K562 (cell line): Measurements from ENCODE around the gene SCN8A. TPM values are rescaled to one million over a fixed set of nuclear protein-coding genes. Genes with fewer than 3 reads are reported as not detected.

Experiments
- ATAC-seq: fragments of 200-7000 bp; cut with Tn5 transposase; 3 replicates; pipeline ENCODE4 v1.9.1; 2020; ENCODE audit warnings: moderate library complexity
- BruUV-seq: library from RNA; stranded (reverse); fragments of 400-500 nt; replicated peaks from 2 replicates; lab custom pipeline; 2021; lab: Mats Ljungman, UMichigan
- CTCF ChIA-PET: fragments of 300-600 bp; formaldehyde crosslinking; extraction: SDS; loops from one replicate; lab custom pipeline; 2021; ENCODE audit warnings: low intra/inter-chr PET ratio; lab: Yijun Ruan, JAX
- POLR2A ChIA-PET: fragments of 300-600, 350-650 bp; sonication (Branson Sonifier 250); formaldehyde crosslinking; extraction: SDS; loops from one replicate; lab custom pipeline; 2021; ENCODE audit warnings: antibody characterized with exemption, inconsistent platforms; lab: Yijun Ruan, JAX
- DNase-seq, 4 experiments: peaks; one replicate each; pipeline versions ENCODE4 v3.0.0 to v3.0.0-alpha.2; 2011 to 2018; ENCODE audit warnings: low spot score in 3 of 4, mixed read lengths in 3 of 4; ENCODE audit errors: extremely low read depth in 1 of 4
- FAIRE-seq: peaks from 2 replicates; lab custom pipeline; 2011; peaks lifted over from hg19 to GRCh38; lab: Jason Lieb, UNC
- H2AFZ ChIP-seq: 2 replicates; pipeline ENCODE4 v1.6.0; 2011; ENCODE audit warnings: low read depth, low read length, control low read depth, inconsistent platforms
- H3K27ac ChIP-seq: fragments of 200-600 bp; 3 replicates; pipeline ENCODE4 v1.8.0; 2011; ENCODE audit warnings: low read depth, mild to moderate bottlenecking, control low read depth, inconsistent platforms, low read length, moderate library complexity, mixed read lengths; ENCODE audit errors: extremely low read depth
- H3K27me3 ChIP-seq, 2 experiments: fragments of 300-600 bp in 1 of 2; 2 replicates in 1 of 2; 3 replicates in 1 of 2; pipeline versions ENCODE4 v1.6.0 to v1.8.0; 2011; ENCODE audit warnings: inconsistent platforms in 2 of 2, low read length in 2 of 2, mild to moderate bottlenecking in 1 of 2, mixed read lengths in 1 of 2, moderate library complexity in 1 of 2; ENCODE audit not compliant: control insufficient read depth in 2 of 2, insufficient read depth in 2 of 2
- H3K36me3 ChIP-seq: fragments of 300-600 bp; 3 replicates; pipeline ENCODE4 v1.8.0; 2011; ENCODE audit warnings: mild to moderate bottlenecking, low read length, inconsistent platforms; ENCODE audit not compliant: control insufficient read depth, insufficient read depth
- H3K4me1 ChIP-seq, 2 experiments: fragments of 200-600 bp in 1 of 2; replicated peaks in 1 of 2; 2 replicates in 1 of 2; 3 replicates in 1 of 2; pipeline versions ENCODE4 v1.5.1 to v1.8.0; 2011; ENCODE audit warnings: inconsistent platforms in 2 of 2, low read length in 2 of 2, mild to moderate bottlenecking in 1 of 2, mixed read lengths in 1 of 2, moderate library complexity in 1 of 2; ENCODE audit not compliant: control insufficient read depth in 2 of 2, insufficient read depth in 2 of 2
- H3K4me2 ChIP-seq: 2 replicates; pipeline ENCODE4 v1.6.1; 2011; ENCODE audit warnings: low read length, control low read depth, inconsistent platforms, mixed read lengths; ENCODE audit not compliant: insufficient read depth
- H3K4me3 ChIP-seq: fragments of 200-600 bp; sonication (generic), shearing (Covaris generic); 2 replicates; pipeline ENCODE4 v1.5.1; 2016; ENCODE audit warnings: control low read depth, inconsistent platforms
- H3K79me2 ChIP-seq: fragments of 200-600 bp; 3 replicates; pipeline ENCODE4 v1.8.0; 2011; ENCODE audit warnings: low read length, inconsistent platforms; ENCODE audit not compliant: control insufficient read depth, insufficient read depth
- H3K9ac ChIP-seq, 2 experiments: 2 replicates each; pipeline versions ENCODE4 v1.6.0 to v1.6.1; 2011; ENCODE audit warnings: low read depth in 2 of 2, low read length in 2 of 2, control low read depth in 1 of 2, inconsistent platforms in 1 of 2, mild to moderate bottlenecking in 1 of 2, mixed read lengths in 1 of 2; ENCODE audit not compliant: insufficient read depth in 1 of 2
- H3K9me1 ChIP-seq: one replicate; pipeline ENCODE4 v1.6.0; 2011; ENCODE audit warnings: inconsistent platforms, mild to moderate bottlenecking, low read length, moderate library complexity; ENCODE audit not compliant: control insufficient read depth, insufficient read depth
- H3K9me3 ChIP-seq: replicated peaks from 2 replicates; pipeline ENCODE4 v1.5.1; 2011; ENCODE audit warnings: low read depth, low read length, inconsistent platforms; ENCODE audit not compliant: control insufficient read depth, insufficient read depth
- H4K20me1 ChIP-seq: replicated peaks from 2 replicates; pipeline ENCODE4 v1.6.1; 2011; ENCODE audit warnings: low read length, inconsistent platforms, mixed read lengths; ENCODE audit not compliant: control insufficient read depth, insufficient read depth
- FOXP1 ChIP-seq: sonication (generic); formaldehyde crosslinking; IDR thresholded peaks from 2 replicates; pipeline ENCODE4 v1.8.0; 2022; ENCODE audit warnings: mild to moderate bottlenecking, missing genetic modification reagents
- HDAC2 ChIP-seq: fragments of 450-650 bp; IDR thresholded peaks from 2 replicates; pipeline ENCODE4 v1.6.1; 2016; ENCODE audit warnings: mild to moderate bottlenecking
- NFE2L1 ChIP-seq: fragments of 450-650 bp; IDR thresholded peaks from 2 replicates; pipeline ENCODE4 v1.6.1; 2016; ENCODE audit warnings: missing genetic modification characterization, low read depth, mild to moderate bottlenecking, missing compliant biosample characterization, moderate library complexity, borderline replicate concordance
- SIN3A ChIP-seq, 2 experiments: fragments of 150-350 bp in 1 of 2; IDR thresholded peaks; 2 replicates each; pipeline ENCODE4 v1.6.1; 2011 to 2016; ENCODE audit warnings: borderline replicate concordance in 2 of 2, low read depth in 2 of 2, low read length in 2 of 2, mild to moderate bottlenecking in 2 of 2, moderate library complexity in 2 of 2; ENCODE audit not compliant: control insufficient read depth in 1 of 2
- ZNF584 ChIP-seq: fragments of 200-800 bp; sonication (Bioruptor generic); IDR thresholded peaks from 2 replicates; pipeline ENCODE4 v1.6.1; 2016; ENCODE audit warnings: low read depth, mild to moderate bottlenecking, missing genetic modification characterization, missing compliant biosample characterization
- WGBS: fragments of 100-300 bp; shearing (Covaris generic); methylation state at CpG from one replicate; pipeline ENCODE4 v1.1.6; 2016; ENCODE audit warnings: low coverage, mixed read lengths; ENCODE audit not compliant: insufficient coverage; ENCODE audit errors: missing lambda C conversion rate; 5-methylcytosine and 5-hydroxymethylcytosine counted together
- in situ Hi-C: fragments of 300-500 bp; cut with MboI; formaldehyde crosslinking; loops from 4 replicates; pipeline ENCODE4 v1.15.0; 2018; ENCODE audit warnings: inconsistent platforms, mixed read lengths
- intact Hi-C: fragments of 100-400 bp; cut with micrococcal nuclease; formaldehyde crosslinking; loops from 2 replicates; pipeline ENCODE4 v1.14.2; 2022
- polyA plus RNA-seq, 8 experiments: library from polyadenylated mRNA; depleted of rRNA in 4 of 8; stranded (reverse) in 5 of 8; unstranded in 3 of 8; fragments of >200 nt; fragmentation: Nextera tagmentation in 2 of 8; fragmentation: Illumina TruSeq in 1 of 8; extraction: Ambion mirVana in 2 of 8; extraction: Trizol in 1 of 8; gene quantifications; 2 replicates each; pipeline versions ENCODE4 v1.2.1 to v1.2.3, GENCODE V29; 2011 to 2014; ENCODE audit warnings: inconsistent platforms in 1 of 8, missing spikeins in 1 of 8
- total RNA-seq, 7 experiments: library from RNA; depleted of rRNA in 6 of 7; stranded (reverse); fragments of >200 nt in 6 of 7; fragmentation: Illumina TruSeq in 2 of 7; extraction: Trizol in 2 of 7; gene quantifications; 2 replicates each; pipeline versions ENCODE4 v1.2.1 to v1.2.3, GENCODE V29; 2011 to 2021; ENCODE audit warnings: low replicate concordance in 1 of 7
- TF ChIP-seq, protein P1 (sequence below), 3 experiments: fragments of 200-800 bp in 1 of 3; fragments of 250-450 bp in 1 of 3; fragments of 450-650 bp in 1 of 3; sonication (Bioruptor Pico) in 1 of 3; sonication (Bioruptor generic) in 1 of 3; formaldehyde crosslinking in 1 of 3; IDR thresholded peaks; 2 replicates each; pipeline versions ENCODE4 v1.6.1 to v1.8.0; 2016 to 2022; ENCODE audit warnings: mild to moderate bottlenecking in 2 of 3, missing genetic modification characterization in 2 of 3, missing compliant biosample characterization in 1 of 3, moderate library complexity in 1 of 3
- TF ChIP-seq, protein P2 (sequence below): fragments of 250-450 bp; sonication (Bioruptor Pico); IDR thresholded peaks from 2 replicates; pipeline ENCODE4 v1.5.1; 2021; ENCODE audit warnings: mild to moderate bottlenecking
- TF ChIP-seq, protein P3 (sequence below): fragments of 450-650 bp; IDR thresholded peaks from 2 replicates; pipeline ENCODE4 v1.7.0; 2016; ENCODE audit warnings: borderline replicate concordance
- TF ChIP-seq, protein P4 (sequence below): sonication (generic); formaldehyde crosslinking; IDR thresholded peaks from 2 replicates; pipeline ENCODE4 v1.8.1; 2023; ENCODE audit warnings: mild to moderate bottlenecking, missing genetic modification reagents

Gene SCN8A
- total and polyA plus RNA-seq, 9 of the 15 experiments (the other 6 are each of a cell fraction or from before 2014, with no cell fraction given) = 0.03 to 0.29 (median 0.15) TPM; not detected in 1

DNA sequence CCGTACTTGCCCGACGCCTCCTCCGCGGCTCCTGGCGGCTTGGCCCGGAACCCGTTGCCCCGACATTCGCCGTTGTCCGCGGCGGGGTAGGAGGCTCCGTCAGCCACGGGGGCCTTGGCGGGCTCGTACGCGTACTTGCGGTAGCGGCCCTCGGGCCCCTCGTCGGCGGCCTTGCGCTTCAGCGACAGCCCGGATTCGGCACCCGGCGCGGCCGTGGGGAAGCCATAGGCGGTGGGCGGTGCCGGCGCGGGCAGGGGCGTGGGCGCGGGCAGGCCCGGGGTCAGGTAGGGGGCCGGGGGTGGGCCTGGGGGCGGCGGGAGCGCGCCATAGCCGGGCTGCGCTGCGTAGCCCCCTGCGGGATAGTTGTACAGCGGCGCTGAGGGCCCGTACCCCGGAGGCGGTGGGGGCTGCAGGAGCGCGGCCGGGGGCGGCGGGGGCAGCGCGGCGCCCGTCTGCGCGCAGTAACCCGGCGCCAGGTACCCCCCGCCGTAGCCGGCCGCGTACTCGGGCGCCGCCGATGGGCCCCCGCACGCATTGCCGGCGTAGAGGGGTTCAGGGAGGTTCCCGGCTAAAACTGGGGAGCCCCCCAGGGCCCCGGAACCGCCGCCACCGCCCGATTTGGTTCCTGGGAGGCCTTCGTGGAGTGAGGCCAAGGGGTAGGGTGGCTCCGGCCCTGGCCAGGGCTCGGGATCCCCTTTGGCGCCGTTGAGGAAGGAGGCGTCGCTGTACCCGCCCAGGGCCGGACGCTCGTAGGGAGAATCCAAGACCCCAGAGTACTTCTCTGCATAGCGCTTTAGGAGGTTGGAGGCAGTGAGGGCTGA is 230.6 kb downstream of the SCN8A start:
- FAIRE-seq (no peak), ATAC-seq (no peak), DNase-seq (no peak)
- TF ChIP-seq, protein P1, sequence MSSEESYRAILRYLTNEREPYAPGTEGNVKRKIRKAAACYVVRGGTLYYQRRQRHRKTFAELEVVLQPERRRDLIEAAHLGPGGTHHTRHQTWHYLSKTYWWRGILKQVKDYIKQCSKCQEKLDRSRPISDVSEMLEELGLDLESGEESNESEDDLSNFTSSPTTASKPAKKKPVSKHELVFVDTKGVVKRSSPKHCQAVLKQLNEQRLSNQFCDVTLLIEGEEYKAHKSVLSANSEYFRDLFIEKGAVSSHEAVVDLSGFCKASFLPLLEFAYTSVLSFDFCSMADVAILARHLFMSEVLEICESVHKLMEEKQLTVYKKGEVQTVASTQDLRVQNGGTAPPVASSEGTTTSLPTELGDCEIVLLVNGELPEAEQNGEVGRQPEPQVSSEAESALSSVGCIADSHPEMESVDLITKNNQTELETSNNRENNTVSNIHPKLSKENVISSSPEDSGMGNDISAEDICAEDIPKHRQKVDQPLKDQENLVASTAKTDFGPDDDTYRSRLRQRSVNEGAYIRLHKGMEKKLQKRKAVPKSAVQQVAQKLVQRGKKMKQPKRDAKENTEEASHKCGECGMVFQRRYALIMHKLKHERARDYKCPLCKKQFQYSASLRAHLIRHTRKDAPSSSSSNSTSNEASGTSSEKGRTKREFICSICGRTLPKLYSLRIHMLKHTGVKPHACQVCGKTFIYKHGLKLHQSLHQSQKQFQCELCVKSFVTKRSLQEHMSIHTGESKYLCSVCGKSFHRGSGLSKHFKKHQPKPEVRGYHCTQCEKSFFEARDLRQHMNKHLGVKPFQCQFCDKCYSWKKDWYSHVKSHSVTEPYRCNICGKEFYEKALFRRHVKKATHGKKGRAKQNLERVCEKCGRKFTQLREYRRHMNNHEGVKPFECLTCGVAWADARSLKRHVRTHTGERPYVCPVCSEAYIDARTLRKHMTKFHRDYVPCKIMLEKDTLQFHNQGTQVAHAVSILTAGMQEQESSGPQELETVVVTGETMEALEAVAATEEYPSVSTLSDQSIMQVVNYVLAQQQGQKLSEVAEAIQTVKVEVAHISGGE (CRISPR knock-in tag; IDR thresholded peaks at IDR 0.05) = no peak
- TF ChIP-seq SIN3A (IDR thresholded peaks at IDR 0.05; ENCODE audit: borderline replicate concordance in 2 of 2, control insufficient read depth in 1 of 2, low read depth in 2 of 2, low read length in 2 of 2) (no peak), HDAC2 (no peak), NFE2L1 (tag) (no peak), ZNF584 (CRISPR knock-in tag) (no peak), FOXP1 (CRISPR knock-in tag) (no peak)
- TF ChIP-seq, protein P2, sequence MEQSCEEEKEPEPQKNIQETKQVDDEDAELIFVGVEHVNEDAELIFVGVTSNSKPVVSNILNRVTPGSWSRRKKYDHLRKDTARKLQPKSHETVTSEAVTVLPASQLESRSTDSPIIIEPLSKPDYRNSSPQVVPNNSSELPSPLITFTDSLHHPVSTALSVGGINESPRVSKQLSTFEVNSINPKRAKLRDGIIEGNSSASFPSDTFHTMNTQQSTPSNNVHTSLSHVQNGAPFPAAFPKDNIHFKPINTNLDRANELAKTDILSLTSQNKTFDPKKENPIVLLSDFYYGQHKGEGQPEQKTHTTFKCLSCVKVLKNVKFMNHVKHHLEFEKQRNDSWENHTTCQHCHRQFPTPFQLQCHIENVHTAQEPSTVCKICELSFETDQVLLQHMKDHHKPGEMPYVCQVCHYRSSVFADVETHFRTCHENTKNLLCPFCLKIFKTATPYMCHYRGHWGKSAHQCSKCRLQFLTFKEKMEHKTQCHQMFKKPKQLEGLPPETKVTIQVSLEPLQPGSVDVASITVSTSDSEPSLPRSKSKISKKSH (CRISPR knock-in tag) = no peak
- TF ChIP-seq, protein P3, sequence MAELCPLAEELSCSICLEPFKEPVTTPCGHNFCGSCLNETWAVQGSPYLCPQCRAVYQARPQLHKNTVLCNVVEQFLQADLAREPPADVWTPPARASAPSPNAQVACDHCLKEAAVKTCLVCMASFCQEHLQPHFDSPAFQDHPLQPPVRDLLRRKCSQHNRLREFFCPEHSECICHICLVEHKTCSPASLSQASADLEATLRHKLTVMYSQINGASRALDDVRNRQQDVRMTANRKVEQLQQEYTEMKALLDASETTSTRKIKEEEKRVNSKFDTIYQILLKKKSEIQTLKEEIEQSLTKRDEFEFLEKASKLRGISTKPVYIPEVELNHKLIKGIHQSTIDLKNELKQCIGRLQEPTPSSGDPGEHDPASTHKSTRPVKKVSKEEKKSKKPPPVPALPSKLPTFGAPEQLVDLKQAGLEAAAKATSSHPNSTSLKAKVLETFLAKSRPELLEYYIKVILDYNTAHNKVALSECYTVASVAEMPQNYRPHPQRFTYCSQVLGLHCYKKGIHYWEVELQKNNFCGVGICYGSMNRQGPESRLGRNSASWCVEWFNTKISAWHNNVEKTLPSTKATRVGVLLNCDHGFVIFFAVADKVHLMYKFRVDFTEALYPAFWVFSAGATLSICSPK = no peak
- TF ChIP-seq, protein P4, sequence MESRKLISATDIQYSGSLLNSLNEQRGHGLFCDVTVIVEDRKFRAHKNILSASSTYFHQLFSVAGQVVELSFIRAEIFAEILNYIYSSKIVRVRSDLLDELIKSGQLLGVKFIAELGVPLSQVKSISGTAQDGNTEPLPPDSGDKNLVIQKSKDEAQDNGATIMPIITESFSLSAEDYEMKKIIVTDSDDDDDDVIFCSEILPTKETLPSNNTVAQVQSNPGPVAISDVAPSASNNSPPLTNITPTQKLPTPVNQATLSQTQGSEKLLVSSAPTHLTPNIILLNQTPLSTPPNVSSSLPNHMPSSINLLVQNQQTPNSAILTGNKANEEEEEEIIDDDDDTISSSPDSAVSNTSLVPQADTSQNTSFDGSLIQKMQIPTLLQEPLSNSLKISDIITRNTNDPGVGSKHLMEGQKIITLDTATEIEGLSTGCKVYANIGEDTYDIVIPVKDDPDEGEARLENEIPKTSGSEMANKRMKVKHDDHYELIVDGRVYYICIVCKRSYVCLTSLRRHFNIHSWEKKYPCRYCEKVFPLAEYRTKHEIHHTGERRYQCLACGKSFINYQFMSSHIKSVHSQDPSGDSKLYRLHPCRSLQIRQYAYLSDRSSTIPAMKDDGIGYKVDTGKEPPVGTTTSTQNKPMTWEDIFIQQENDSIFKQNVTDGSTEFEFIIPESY (CRISPR knock-in tag) = peak; percentile 71
- Histone ChIP-seq H3K9me1 (no peaks in the 10 kb centered on the region), H3K79me2 (no peaks in the 10 kb centered on the region), H3K27ac (no peak overlapping the region), H3K9me3 (no peaks in the 10 kb centered on the region), H3K9ac (no peak overlapping the region), H3K4me2 (no peak overlapping the region), H3K4me1 (peaks cover 0 to 19% of the 10 kb centered on the region in 2 experiments; a peak in 2 of 5 replicates), H4K20me1 (no peaks in the 10 kb centered on the region), H3K4me3 (no peak overlapping the region), H3K36me3 (no peaks in the 10 kb centered on the region), H3K27me3 (peaks cover 5 to 69% of the 10 kb centered on the region in 2 experiments; a peak in 4 of 5 replicates), H2AFZ (no peak overlapping the region)
- in situ Hi-C loops (no loop called here), intact Hi-C loops (loop anchor here (5.0 to 10.0 kb wide), 3 partner anchors 56 to 399 kb away; partner anchors contain the start of gene SLC4A8)
- BruUV-seq = no TSS peak
- 72% methylated on average over 13 of the region's 101 CpGs for WGBS
- POLR2A ChIA-PET = no interaction called here
- CTCF ChIA-PET = no interaction called here
